WTC11 (cell line): Measurements from ENCODE around the gene GRM1. TPM values are rescaled to one million over a fixed set of nuclear protein-coding genes. Genes with fewer than 3 reads are reported as not detected.

ENCODE experiments used
- ATAC-seq: fragments of 200-7000 bp; cut with Tn5 transposase; 2 replicates; pipeline ENCODE4 v1.10.0; 2021; ENCODE audit warnings: mild to moderate bottlenecking, moderate library complexity
- CTCF ChIA-PET: fragments of 300-600 bp; sonication (Branson Sonifier 250); formaldehyde crosslinking; loops from one replicate; lab custom pipeline; 2021; ENCODE audit warnings: antibody characterized with exemption; lab: Charles Lee
- POLR2A ChIA-PET: fragments of 350-600 bp; sonication (Branson Sonifier 250); formaldehyde crosslinking; loops from one replicate; lab custom pipeline; 2021; ENCODE audit warnings: antibody characterized with exemption; lab: Charles Lee
- DNase-seq: peaks from one replicate; pipeline ENCODE4 v3.0.0; 2021; ENCODE audit warnings: low spot score
- H3K27ac Mint-ChIP-seq: 2 replicates; pipeline ENCODE4 v1.8.0; 2021; ENCODE audit warnings: mixed read lengths
- H3K27me3 Mint-ChIP-seq: 2 replicates; pipeline ENCODE4 v1.8.0; 2021; ENCODE audit warnings: low read depth, mild to moderate bottlenecking, moderate library complexity, mixed read lengths
- H3K36me3 Mint-ChIP-seq: 2 replicates; pipeline ENCODE4 v1.8.0; 2021; ENCODE audit warnings: mixed read lengths
- H3K4me1 Mint-ChIP-seq: 2 replicates; pipeline ENCODE4 v1.8.0; 2022; ENCODE audit warnings: mixed read lengths
- H3K4me3 Mint-ChIP-seq: 2 replicates; pipeline ENCODE4 v1.8.0; 2021; ENCODE audit warnings: mild to moderate bottlenecking, moderate library complexity, mixed read lengths
- H3K9me3 Mint-ChIP-seq: 2 replicates; pipeline ENCODE4 v1.8.0; 2021; ENCODE audit warnings: mixed read lengths
- CREB1 ChIP-seq: sonication (generic); formaldehyde crosslinking; IDR thresholded peaks from 2 replicates; pipeline ENCODE4 v1.8.0; 2023; ENCODE audit warnings: mild to moderate bottlenecking, missing genetic modification reagents
- FOXJ3 ChIP-seq: sonication (generic); formaldehyde crosslinking; IDR thresholded peaks from 2 replicates; pipeline ENCODE4 v1.9.0; 2021; ENCODE audit warnings: missing genetic modification reagents, mild to moderate bottlenecking, borderline replicate concordance
- FOXK1 ChIP-seq: sonication (generic); formaldehyde crosslinking; IDR thresholded peaks from 2 replicates; pipeline ENCODE4 v1.8.0; 2022; ENCODE audit warnings: mild to moderate bottlenecking, moderate library complexity, missing genetic modification reagents
- GABPB1 ChIP-seq: sonication (generic); formaldehyde crosslinking; IDR thresholded peaks from 2 replicates; pipeline ENCODE4 v1.8.1; 2023; ENCODE audit warnings: mild to moderate bottlenecking, missing genetic modification reagents
- GTF2I ChIP-seq: fragments of 250-450 bp; sonication (Bioruptor Pico); conservative IDR thresholded peaks from 2 replicates; pipeline ENCODE4 v1.4.0; 2021; ENCODE audit warnings: mild to moderate bottlenecking
- HMGA2 ChIP-seq: fragments of 250-450 bp; sonication (Bioruptor Pico); IDR thresholded peaks from 2 replicates; pipeline ENCODE4 v1.4.0; 2021; ENCODE audit warnings: mild to moderate bottlenecking, moderate library complexity
- KAT7 ChIP-seq: sonication (generic); formaldehyde crosslinking; IDR thresholded peaks from 2 replicates; pipeline ENCODE4 v1.8.1; 2023; ENCODE audit warnings: missing genetic modification reagents, mild to moderate bottlenecking, borderline replicate concordance
- NFATC4 ChIP-seq: fragments of 250-450 bp; sonication (Bioruptor Pico); IDR thresholded peaks from 2 replicates; pipeline ENCODE4 v1.9.0; 2021; ENCODE audit warnings: mild to moderate bottlenecking
- NR3C1 ChIP-seq: sonication (generic); formaldehyde crosslinking; conservative IDR thresholded peaks from 2 replicates; pipeline ENCODE4 v1.8.1; 2023; ENCODE audit warnings: low read depth, mild to moderate bottlenecking, missing genetic modification reagents
- RORB ChIP-seq: fragments of 250-450 bp; sonication (Bioruptor Pico); IDR thresholded peaks from 2 replicates; pipeline ENCODE4 v1.9.0; 2021; ENCODE audit warnings: mild to moderate bottlenecking
- SMAD4 ChIP-seq: sonication (generic); formaldehyde crosslinking; IDR thresholded peaks from 2 replicates; pipeline ENCODE4 v1.8.0; 2022; ENCODE audit warnings: mild to moderate bottlenecking, missing genetic modification reagents
- ZNF121 ChIP-seq: sonication (generic); formaldehyde crosslinking; IDR thresholded peaks from 2 replicates; pipeline ENCODE4 v1.8.0; 2023; ENCODE audit warnings: missing genetic modification reagents
- ZNF219 ChIP-seq: sonication (generic); formaldehyde crosslinking; IDR thresholded peaks from 2 replicates; pipeline ENCODE4 v1.8.0; 2023; ENCODE audit warnings: missing genetic modification reagents, mild to moderate bottlenecking, borderline replicate concordance
- ZNF396 ChIP-seq: fragments of 250-450 bp; sonication (Bioruptor Pico); IDR thresholded peaks from 2 replicates; pipeline ENCODE4 v1.8.0; 2021; ENCODE audit warnings: mild to moderate bottlenecking, moderate library complexity, borderline replicate concordance
- ZNF416 ChIP-seq: fragments of 250-450 bp; sonication (Bioruptor Pico); IDR thresholded peaks from 2 replicates; pipeline ENCODE4 v1.9.0; 2021; ENCODE audit warnings: mild to moderate bottlenecking, inconsistent platforms
- total RNA-seq: library from RNA; stranded (reverse); gene quantifications from 3 replicates; pipeline ENCODE4 v1.2.3, GENCODE V29; 2021
- TF ChIP-seq, protein P1 (sequence below): fragments of 250-450 bp; sonication (Bioruptor Pico); IDR thresholded peaks from 2 replicates; pipeline ENCODE4 v1.8.0; 2021; ENCODE audit warnings: mild to moderate bottlenecking
- TF ChIP-seq, protein P2 (sequence below): sonication (generic); formaldehyde crosslinking; IDR thresholded peaks from 2 replicates; pipeline ENCODE4 v1.8.1; 2023; ENCODE audit warnings: mild to moderate bottlenecking, missing genetic modification reagents, borderline replicate concordance
- TF ChIP-seq, protein P3 (sequence below): sonication (generic); formaldehyde crosslinking; IDR thresholded peaks from 2 replicates; pipeline ENCODE4 v1.8.1; 2023; ENCODE audit warnings: mild to moderate bottlenecking, missing genetic modification reagents
- TF ChIP-seq, protein P4 (sequence below): sonication (generic); formaldehyde crosslinking; conservative IDR thresholded peaks from 2 replicates; pipeline ENCODE4 v1.8.1; 2023; ENCODE audit warnings: mild to moderate bottlenecking, low read depth, missing genetic modification reagents, moderate library complexity
- TF ChIP-seq, protein P5 (sequence below): sonication (generic); formaldehyde crosslinking; IDR thresholded peaks from 2 replicates; pipeline ENCODE4 v1.8.1; 2023; ENCODE audit warnings: mild to moderate bottlenecking, missing genetic modification reagents, moderate library complexity
- TF ChIP-seq, protein P6 (sequence below): sonication (generic); formaldehyde crosslinking; IDR thresholded peaks from 2 replicates; pipeline ENCODE4 v1.8.0; 2022; ENCODE audit warnings: mild to moderate bottlenecking, missing genetic modification reagents
- TF ChIP-seq, protein P7 (sequence below): fragments of 250-450 bp; sonication (Bioruptor Pico); IDR thresholded peaks from 2 replicates; pipeline ENCODE4 v2.1.2; 2022; ENCODE audit warnings: mild to moderate bottlenecking, moderate library complexity
- TF ChIP-seq, protein P8 (sequence below): sonication (generic); formaldehyde crosslinking; IDR thresholded peaks from 2 replicates; pipeline ENCODE4 v1.8.1; 2022; ENCODE audit warnings: low read depth, mild to moderate bottlenecking, moderate library complexity, missing genetic modification reagents, borderline replicate concordance

The GRM1 gene
- total RNA-seq, 1 experiment from 2014 or later: 0.46 TPM

DNA sequence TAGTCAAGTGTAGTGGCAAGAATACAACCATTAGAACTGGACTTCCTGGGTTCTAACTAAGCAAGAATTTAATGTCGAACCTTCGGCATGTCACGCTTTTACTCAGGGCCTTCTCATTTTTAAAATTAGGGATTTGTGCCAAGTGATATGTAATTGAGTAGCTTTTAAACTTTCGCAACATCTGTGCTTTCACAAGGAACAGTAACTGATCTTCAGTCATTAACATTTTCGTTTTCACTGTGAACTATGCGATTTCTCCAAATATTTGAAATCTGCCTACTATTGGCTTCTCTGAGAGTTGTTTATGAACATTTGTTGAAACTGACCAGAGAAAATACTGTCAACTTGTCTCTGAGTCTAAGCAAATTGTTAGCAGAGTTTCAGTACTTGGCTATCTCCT lies 27.6 kb downstream of the GRM1 start (continued):
- TF ChIP-seq ZNF416 (CRISPR knock-in tag) (no peak), FOXK1 (CRISPR knock-in tag) (no peak), GTF2I (CRISPR knock-in tag) (no peak), NR3C1 (CRISPR knock-in tag) (no peak), KAT7 (CRISPR knock-in tag) (no peak), HMGA2 (CRISPR knock-in tag) (no peak), CREB1 (CRISPR knock-in tag) (no peak), FOXJ3 (CRISPR knock-in tag) (no peak)
- TF ChIP-seq, protein P1, sequence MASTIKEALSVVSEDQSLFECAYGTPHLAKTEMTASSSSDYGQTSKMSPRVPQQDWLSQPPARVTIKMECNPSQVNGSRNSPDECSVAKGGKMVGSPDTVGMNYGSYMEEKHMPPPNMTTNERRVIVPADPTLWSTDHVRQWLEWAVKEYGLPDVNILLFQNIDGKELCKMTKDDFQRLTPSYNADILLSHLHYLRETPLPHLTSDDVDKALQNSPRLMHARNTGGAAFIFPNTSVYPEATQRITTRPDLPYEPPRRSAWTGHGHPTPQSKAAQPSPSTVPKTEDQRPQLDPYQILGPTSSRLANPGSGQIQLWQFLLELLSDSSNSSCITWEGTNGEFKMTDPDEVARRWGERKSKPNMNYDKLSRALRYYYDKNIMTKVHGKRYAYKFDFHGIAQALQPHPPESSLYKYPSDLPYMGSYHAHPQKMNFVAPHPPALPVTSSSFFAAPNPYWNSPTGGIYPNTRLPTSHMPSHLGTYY (CRISPR knock-in tag): no peak
- TF ChIP-seq, protein P2, sequence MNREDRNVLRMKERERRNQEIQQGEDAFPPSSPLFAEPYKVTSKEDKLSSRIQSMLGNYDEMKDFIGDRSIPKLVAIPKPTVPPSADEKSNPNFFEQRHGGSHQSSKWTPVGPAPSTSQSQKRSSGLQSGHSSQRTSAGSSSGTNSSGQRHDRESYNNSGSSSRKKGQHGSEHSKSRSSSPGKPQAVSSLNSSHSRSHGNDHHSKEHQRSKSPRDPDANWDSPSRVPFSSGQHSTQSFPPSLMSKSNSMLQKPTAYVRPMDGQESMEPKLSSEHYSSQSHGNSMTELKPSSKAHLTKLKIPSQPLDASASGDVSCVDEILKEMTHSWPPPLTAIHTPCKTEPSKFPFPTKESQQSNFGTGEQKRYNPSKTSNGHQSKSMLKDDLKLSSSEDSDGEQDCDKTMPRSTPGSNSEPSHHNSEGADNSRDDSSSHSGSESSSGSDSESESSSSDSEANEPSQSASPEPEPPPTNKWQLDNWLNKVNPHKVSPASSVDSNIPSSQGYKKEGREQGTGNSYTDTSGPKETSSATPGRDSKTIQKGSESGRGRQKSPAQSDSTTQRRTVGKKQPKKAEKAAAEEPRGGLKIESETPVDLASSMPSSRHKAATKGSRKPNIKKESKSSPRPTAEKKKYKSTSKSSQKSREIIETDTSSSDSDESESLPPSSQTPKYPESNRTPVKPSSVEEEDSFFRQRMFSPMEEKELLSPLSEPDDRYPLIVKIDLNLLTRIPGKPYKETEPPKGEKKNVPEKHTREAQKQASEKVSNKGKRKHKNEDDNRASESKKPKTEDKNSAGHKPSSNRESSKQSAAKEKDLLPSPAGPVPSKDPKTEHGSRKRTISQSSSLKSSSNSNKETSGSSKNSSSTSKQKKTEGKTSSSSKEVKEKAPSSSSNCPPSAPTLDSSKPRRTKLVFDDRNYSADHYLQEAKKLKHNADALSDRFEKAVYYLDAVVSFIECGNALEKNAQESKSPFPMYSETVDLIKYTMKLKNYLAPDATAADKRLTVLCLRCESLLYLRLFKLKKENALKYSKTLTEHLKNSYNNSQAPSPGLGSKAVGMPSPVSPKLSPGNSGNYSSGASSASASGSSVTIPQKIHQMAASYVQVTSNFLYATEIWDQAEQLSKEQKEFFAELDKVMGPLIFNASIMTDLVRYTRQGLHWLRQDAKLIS (CRISPR knock-in tag): no peak
- TF ChIP-seq, protein P3, sequence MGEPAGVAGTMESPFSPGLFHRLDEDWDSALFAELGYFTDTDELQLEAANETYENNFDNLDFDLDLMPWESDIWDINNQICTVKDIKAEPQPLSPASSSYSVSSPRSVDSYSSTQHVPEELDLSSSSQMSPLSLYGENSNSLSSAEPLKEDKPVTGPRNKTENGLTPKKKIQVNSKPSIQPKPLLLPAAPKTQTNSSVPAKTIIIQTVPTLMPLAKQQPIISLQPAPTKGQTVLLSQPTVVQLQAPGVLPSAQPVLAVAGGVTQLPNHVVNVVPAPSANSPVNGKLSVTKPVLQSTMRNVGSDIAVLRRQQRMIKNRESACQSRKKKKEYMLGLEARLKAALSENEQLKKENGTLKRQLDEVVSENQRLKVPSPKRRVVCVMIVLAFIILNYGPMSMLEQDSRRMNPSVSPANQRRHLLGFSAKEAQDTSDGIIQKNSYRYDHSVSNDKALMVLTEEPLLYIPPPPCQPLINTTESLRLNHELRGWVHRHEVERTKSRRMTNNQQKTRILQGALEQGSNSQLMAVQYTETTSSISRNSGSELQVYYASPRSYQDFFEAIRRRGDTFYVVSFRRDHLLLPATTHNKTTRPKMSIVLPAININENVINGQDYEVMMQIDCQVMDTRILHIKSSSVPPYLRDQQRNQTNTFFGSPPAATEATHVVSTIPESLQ: no peak
- TF ChIP-seq, protein P4, sequence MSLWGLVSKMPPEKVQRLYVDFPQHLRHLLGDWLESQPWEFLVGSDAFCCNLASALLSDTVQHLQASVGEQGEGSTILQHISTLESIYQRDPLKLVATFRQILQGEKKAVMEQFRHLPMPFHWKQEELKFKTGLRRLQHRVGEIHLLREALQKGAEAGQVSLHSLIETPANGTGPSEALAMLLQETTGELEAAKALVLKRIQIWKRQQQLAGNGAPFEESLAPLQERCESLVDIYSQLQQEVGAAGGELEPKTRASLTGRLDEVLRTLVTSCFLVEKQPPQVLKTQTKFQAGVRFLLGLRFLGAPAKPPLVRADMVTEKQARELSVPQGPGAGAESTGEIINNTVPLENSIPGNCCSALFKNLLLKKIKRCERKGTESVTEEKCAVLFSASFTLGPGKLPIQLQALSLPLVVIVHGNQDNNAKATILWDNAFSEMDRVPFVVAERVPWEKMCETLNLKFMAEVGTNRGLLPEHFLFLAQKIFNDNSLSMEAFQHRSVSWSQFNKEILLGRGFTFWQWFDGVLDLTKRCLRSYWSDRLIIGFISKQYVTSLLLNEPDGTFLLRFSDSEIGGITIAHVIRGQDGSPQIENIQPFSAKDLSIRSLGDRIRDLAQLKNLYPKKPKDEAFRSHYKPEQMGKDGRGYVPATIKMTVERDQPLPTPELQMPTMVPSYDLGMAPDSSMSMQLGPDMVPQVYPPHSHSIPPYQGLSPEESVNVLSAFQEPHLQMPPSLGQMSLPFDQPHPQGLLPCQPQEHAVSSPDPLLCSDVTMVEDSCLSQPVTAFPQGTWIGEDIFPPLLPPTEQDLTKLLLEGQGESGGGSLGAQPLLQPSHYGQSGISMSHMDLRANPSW (CRISPR knock-in tag): no peak
- TF ChIP-seq, protein P5, sequence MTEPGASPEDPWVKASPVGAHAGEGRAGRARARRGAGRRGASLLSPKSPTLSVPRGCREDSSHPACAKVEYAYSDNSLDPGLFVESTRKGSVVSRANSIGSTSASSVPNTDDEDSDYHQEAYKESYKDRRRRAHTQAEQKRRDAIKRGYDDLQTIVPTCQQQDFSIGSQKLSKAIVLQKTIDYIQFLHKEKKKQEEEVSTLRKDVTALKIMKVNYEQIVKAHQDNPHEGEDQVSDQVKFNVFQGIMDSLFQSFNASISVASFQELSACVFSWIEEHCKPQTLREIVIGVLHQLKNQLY (CRISPR knock-in tag): no peak

DNA sequence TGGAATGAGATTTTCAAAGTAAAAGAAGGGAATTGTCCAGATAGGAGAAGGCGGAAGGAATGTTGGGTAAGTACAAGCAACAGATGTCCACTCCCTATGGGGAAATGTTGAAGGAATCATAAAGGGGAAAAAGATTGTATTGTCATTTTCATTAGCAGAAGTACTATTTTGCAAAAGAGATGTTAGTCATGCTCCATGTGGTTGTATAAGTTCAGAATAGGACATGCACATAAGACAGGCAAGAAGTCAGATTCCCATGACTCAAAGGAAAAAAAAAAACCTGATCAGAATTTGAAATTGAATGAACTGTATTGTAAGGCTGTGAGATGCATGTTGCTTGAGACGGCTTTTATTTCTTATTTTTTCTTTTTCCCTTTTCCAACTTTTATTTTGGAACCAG lies 36.8 kb downstream of the GRM1 start:
- CTCF ChIA-PET: no interaction called here
- H3K27me3 Mint-ChIP-seq: no peaks in the 10 kb centered on the region
- H3K27ac Mint-ChIP-seq: peak overlapping the region; percentile 2; the same call in 1 of the 2 replicates
- POLR2A ChIA-PET: no interaction called here
- H3K4me3 Mint-ChIP-seq: no peak overlapping the region
- DNase-seq (no peak), ATAC-seq (no peak)
- peaks cover 18% of the 10 kb centered on the region for H3K4me1 Mint-ChIP-seq
- no peaks in the 10 kb centered on the region for H3K36me3 Mint-ChIP-seq
- peaks cover 12% of the 10 kb centered on the region for H3K9me3 Mint-ChIP-seq
- TF ChIP-seq GABPB1 (CRISPR knock-in tag) (no peak), RORB (CRISPR knock-in tag) (no peak), ZNF396 (CRISPR knock-in tag) (no peak), ZNF219 (CRISPR knock-in tag) (no peak), SMAD4 (no peak), ZNF121 (CRISPR knock-in tag) (no peak), NFATC4 (CRISPR knock-in tag) (no peak)
- TF ChIP-seq, protein P6, sequence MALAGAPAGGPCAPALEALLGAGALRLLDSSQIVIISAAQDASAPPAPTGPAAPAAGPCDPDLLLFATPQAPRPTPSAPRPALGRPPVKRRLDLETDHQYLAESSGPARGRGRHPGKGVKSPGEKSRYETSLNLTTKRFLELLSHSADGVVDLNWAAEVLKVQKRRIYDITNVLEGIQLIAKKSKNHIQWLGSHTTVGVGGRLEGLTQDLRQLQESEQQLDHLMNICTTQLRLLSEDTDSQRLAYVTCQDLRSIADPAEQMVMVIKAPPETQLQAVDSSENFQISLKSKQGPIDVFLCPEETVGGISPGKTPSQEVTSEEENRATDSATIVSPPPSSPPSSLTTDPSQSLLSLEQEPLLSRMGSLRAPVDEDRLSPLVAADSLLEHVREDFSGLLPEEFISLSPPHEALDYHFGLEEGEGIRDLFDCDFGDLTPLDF: no peak
- TF ChIP-seq, protein P7, sequence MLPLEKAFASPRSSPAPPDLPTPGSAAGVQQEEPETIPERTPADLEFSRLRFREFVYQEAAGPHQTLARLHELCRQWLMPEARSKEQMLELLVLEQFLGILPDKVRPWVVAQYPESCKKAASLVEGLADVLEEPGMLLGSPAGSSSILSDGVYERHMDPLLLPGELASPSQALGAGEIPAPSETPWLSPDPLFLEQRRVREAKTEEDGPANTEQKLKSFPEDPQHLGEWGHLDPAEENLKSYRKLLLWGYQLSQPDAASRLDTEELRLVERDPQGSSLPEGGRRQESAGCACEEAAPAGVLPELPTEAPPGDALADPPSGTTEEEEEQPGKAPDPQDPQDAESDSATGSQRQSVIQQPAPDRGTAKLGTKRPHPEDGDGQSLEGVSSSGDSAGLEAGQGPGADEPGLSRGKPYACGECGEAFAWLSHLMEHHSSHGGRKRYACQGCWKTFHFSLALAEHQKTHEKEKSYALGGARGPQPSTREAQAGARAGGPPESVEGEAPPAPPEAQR (CRISPR knock-in tag): no peak
- TF ChIP-seq, protein P8, sequence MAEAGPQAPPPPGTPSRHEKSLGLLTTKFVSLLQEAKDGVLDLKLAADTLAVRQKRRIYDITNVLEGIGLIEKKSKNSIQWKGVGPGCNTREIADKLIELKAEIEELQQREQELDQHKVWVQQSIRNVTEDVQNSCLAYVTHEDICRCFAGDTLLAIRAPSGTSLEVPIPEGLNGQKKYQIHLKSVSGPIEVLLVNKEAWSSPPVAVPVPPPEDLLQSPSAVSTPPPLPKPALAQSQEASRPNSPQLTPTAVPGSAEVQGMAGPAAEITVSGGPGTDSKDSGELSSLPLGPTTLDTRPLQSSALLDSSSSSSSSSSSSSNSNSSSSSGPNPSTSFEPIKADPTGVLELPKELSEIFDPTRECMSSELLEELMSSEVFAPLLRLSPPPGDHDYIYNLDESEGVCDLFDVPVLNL (CRISPR knock-in tag): no peak
